NB4 (cell line): ENCODE data around the gene OSBPL2.

ENCODE experiments used
- DNase-seq: peaks from one replicate; pipeline ENCODE4 v3.0.0; 2010; ENCODE audit warnings: low read depth
- H3K4me3 ChIP-seq: one replicate; pipeline ENCODE4 v1.5.1; 2011; ENCODE audit warnings: mild to moderate bottlenecking, low read depth, low read length, moderate library complexity
- CTCF ChIP-seq: IDR thresholded peaks from one replicate; pipeline ENCODE4 v1.5.1; 2012; ENCODE audit warnings: low read depth, low read length
- MAX ChIP-seq: IDR thresholded peaks from 2 replicates; pipeline ENCODE4 v1.6.1; 2011; ENCODE audit warnings: low read depth, low read length
- MYC ChIP-seq: IDR thresholded peaks from 2 replicates; pipeline ENCODE4 v1.6.1; 2011; ENCODE audit warnings: low read depth, low read length
- POLR2A ChIP-seq: IDR thresholded peaks from 2 replicates; pipeline ENCODE4 v1.6.1; 2011; ENCODE audit warnings: mild to moderate bottlenecking; ENCODE audit not compliant: insufficient read length; ENCODE audit errors: extremely low read depth

OSBPL2 gene

GRCh38 chr20:62318400-62319345, 80.4 kb downstream of the OSBPL2 start:
- DNase-seq = no peak
- no peak overlapping the region for H3K4me3 ChIP-seq

GRCh38 chr20:62319346-62319909, 81.1 kb downstream of the OSBPL2 start:
- TF ChIP-seq CTCF (no peak), MYC (no peak), MAX (no peak), POLR2A (no peak)
- no peak overlapping the region for H3K4me3 ChIP-seq
- DNase-seq = no peak

More at GRCh38 chr20:62318400-62319345, 80.4 kb downstream of the OSBPL2 start:
- no peak for TF ChIP-seq POLR2A
- TF ChIP-seq MYC = no peak
- no peak for TF ChIP-seq MAX
- no peak for TF ChIP-seq CTCF

- no peak for DNase-seq
- TF ChIP-seq POLR2A (no peak), MYC (no peak), MAX (no peak), CTCF (no peak)
- H3K4me3 ChIP-seq = no peak overlapping the region
Measured at GRCh38 chr20:62320581-62321354, 82.4 kb downstream of the OSBPL2 start.

GRCh38 chr20:62321521-62321948, 83.2 kb downstream of the OSBPL2 start:
- TF ChIP-seq CTCF = no peak
- no peak for TF ChIP-seq MAX
- no peak for TF ChIP-seq POLR2A
- no peak for TF ChIP-seq MYC
- no peak overlapping the region for H3K4me3 ChIP-seq
- DNase-seq = no peak

- no peak for DNase-seq
- TF ChIP-seq CTCF = no peak
- no peak for TF ChIP-seq MYC
- no peak for TF ChIP-seq MAX
- no peak for TF ChIP-seq POLR2A
- no peak overlapping the region for H3K4me3 ChIP-seq
Measured at GRCh38 chr20:62321975-62322374, 83.7 kb downstream of the OSBPL2 start.
